ENCODE data around the gene BCAR1. TPM values are rescaled to one million over a fixed set of nuclear protein-coding genes. Genes with fewer than 3 reads are reported as not detected.
"Not testable (repeated sequence)": the region's sequence is repeated elsewhere in the genome, so short reads cannot be mapped to it uniquely, and the experiment has no call there.

Gene BCAR1
- polyA plus RNA-seq, 3 donors = 37.1 to 44.2 (median 37.2) TPM

GRCh38 chr16:75205961-75206748 is 45.3 kb downstream of the BCAR1 start:
- DNase-seq (ENCODE audit: low read depth in 3 of 3, low spot score in 2 of 3) = not testable (repeated sequence)

- DNase-seq (ENCODE audit: low read depth in 3 of 3, low spot score in 2 of 3) = not testable (repeated sequence)
Observed at GRCh38 chr16:75205438-75205837, 46.0 kb downstream of the BCAR1 start.

GRCh38 chr16:75204905-75205304 is 46.5 kb downstream of the BCAR1 start:
- not testable (repeated sequence) for DNase-seq (ENCODE audit: low read depth in 3 of 3, low spot score in 2 of 3)

GRCh38 chr16:75204410-75204758 is 47.0 kb downstream of the BCAR1 start:
- DNase-seq (ENCODE audit: low read depth in 3 of 3, low spot score in 2 of 3) = no peak

- no peak for DNase-seq (ENCODE audit: low read depth in 3 of 3, low spot score in 2 of 3)
Observed at GRCh38 chr16:75203667-75204409, 47.6 kb downstream of the BCAR1 start.

- DNase-seq (ENCODE audit: low read depth in 3 of 3, low spot score in 2 of 3) = no peak
Observed at GRCh38 chr16:75203096-75203495, 48.3 kb downstream of the BCAR1 start.

- DNase-seq (ENCODE audit: low read depth in 3 of 3, low spot score in 2 of 3) = no peak
Observed at GRCh38 chr16:75202069-75202590, 49.3 kb downstream of the BCAR1 start.

- no peak for DNase-seq (ENCODE audit: low read depth in 3 of 3, low spot score in 2 of 3)
Observed at GRCh38 chr16:75198135-75198600, 53.3 kb downstream of the BCAR1 start.

- no peak for DNase-seq (ENCODE audit: low read depth in 3 of 3, low spot score in 2 of 3)
Observed at GRCh38 chr16:75197522-75198134, 53.8 kb downstream of the BCAR1 start.

GRCh38 chr16:75196836-75197235 is 54.6 kb downstream of the BCAR1 start:
- DNase-seq (ENCODE audit: low read depth in 3 of 3, low spot score in 2 of 3) = no peak

- no peak for DNase-seq (ENCODE audit: low read depth in 3 of 3, low spot score in 2 of 3)
Observed at GRCh38 chr16:75195811-75196790, 55.3 kb downstream of the BCAR1 start.

GRCh38 chr16:75193730-75194444 is 57.5 kb downstream of the BCAR1 start:
- no peak for DNase-seq (ENCODE audit: low read depth in 3 of 3, low spot score in 2 of 3)

- no peak for DNase-seq (ENCODE audit: low read depth in 3 of 3, low spot score in 2 of 3)
Observed at GRCh38 chr16:75193265-75193650, 58.2 kb downstream of the BCAR1 start.

- no peak for DNase-seq (ENCODE audit: low read depth in 3 of 3, low spot score in 2 of 3)
Observed at GRCh38 chr16:75192606-75193264, 58.7 kb downstream of the BCAR1 start.

GRCh38 chr16:75189638-75190245 is 61.7 kb downstream of the BCAR1 start:
- DNase-seq (ENCODE audit: low read depth in 3 of 3, low spot score in 2 of 3) = no peak

GRCh38 chr16:75188832-75189477 is 62.5 kb downstream of the BCAR1 start:
- DNase-seq (ENCODE audit: low read depth in 3 of 3, low spot score in 2 of 3) = no peak

GRCh38 chr16:75181630-75182029 is 69.8 kb downstream of the BCAR1 start:
- no peak for DNase-seq (ENCODE audit: low read depth in 3 of 3, low spot score in 2 of 3)

- DNase-seq (ENCODE audit: low read depth in 3 of 3, low spot score in 2 of 3) = no peak
Observed at GRCh38 chr16:75179208-75179607, 72.2 kb downstream of the BCAR1 start.
